ENCODE results near the gene COX4I1.

COX4I1 gene

GRCh38 chr16:85761861-85762260 is 37.6 kb upstream of the COX4I1 start:
- TF ChIP-seq CTCF (IDR thresholded peaks at IDR 0.05), result no peak

- no peak for TF ChIP-seq CTCF (IDR thresholded peaks at IDR 0.05)
These were observed 36.5 kb upstream of the COX4I1 start for GRCh38 chr16:85762970-85763369.

- TF ChIP-seq CTCF (IDR thresholded peaks at IDR 0.05), result no peak
These were observed 35.9 kb upstream of the COX4I1 start for GRCh38 chr16:85763616-85764015.

GRCh38 chr16:85765211-85765610 is 34.3 kb upstream of the COX4I1 start:
- TF ChIP-seq CTCF (IDR thresholded peaks at IDR 0.05), result no peak

GRCh38 chr16:85765767-85766166 is 33.7 kb upstream of the COX4I1 start:
- no peak for TF ChIP-seq CTCF (IDR thresholded peaks at IDR 0.05)

- no peak for TF ChIP-seq CTCF (IDR thresholded peaks at IDR 0.05)
These were observed 32.0 kb upstream of the COX4I1 start for GRCh38 chr16:85767531-85767930.

GRCh38 chr16:85768199-85768598 is 31.3 kb upstream of the COX4I1 start:
- no peak for TF ChIP-seq CTCF (IDR thresholded peaks at IDR 0.05)

GRCh38 chr16:85770741-85771140 is 28.8 kb upstream of the COX4I1 start:
- no peak for TF ChIP-seq CTCF (IDR thresholded peaks at IDR 0.05)

Measured in LNCAP (cell line).